Activated CD8-positive, alpha-beta T cell treated with anti-CD3 and anti-CD28 coated beads for 36 hours (primary cell): ENCODE data around the gene NDC1. TPM values are rescaled to one million over a fixed set of nuclear protein-coding genes. Genes with fewer than 3 reads are reported as not detected.

ENCODE experiments used
- ATAC-seq: fragments of 200-7000 bp; cut with Tn5 transposase; one replicate; pipeline ENCODE4 v1.10.0; 2021; ENCODE audit warnings: mild to moderate bottlenecking, moderate library complexity
- CTCF ChIA-PET: fragments of 350-600 bp; sonication (Branson Sonifier 250); formaldehyde crosslinking; loops from one replicate; lab custom pipeline; 2021; ENCODE audit warnings: antibody characterized with exemption; lab: Charles Lee
- POLR2A ChIA-PET: fragments of 350-600 bp; sonication (Branson Sonifier 250); formaldehyde crosslinking; loops from one replicate; lab custom pipeline; 2021; ENCODE audit warnings: antibody characterized with exemption; lab: Charles Lee
- DNase-seq: peaks from one replicate; pipeline ENCODE4 v3.0.0-alpha.2; 2020
- H3K27ac Mint-ChIP-seq: one replicate; pipeline ENCODE4 v1.8.0; 2021; ENCODE audit warnings: mild to moderate bottlenecking, mixed read lengths
- H3K27me3 Mint-ChIP-seq: one replicate; pipeline ENCODE4 v1.8.0; 2021; ENCODE audit warnings: mixed read lengths
- H3K36me3 Mint-ChIP-seq: one replicate; pipeline ENCODE4 v1.8.0; 2021; ENCODE audit warnings: low read depth, mixed read lengths
- H3K4me1 Mint-ChIP-seq: one replicate; pipeline ENCODE4 v1.8.0; 2021; ENCODE audit warnings: low read depth, mixed read lengths
- H3K4me3 Mint-ChIP-seq: one replicate; pipeline ENCODE4 v1.8.0; 2021; ENCODE audit warnings: mild to moderate bottlenecking, moderate library complexity, mixed read lengths
- H3K9me3 Mint-ChIP-seq: one replicate; pipeline ENCODE4 v1.8.0; 2021; ENCODE audit warnings: mixed read lengths
- CTCF ChIP-seq: fragments of 200-600 bp; IDR thresholded peaks from one replicate; pipeline ENCODE4 v1.8.0; 2022; ENCODE audit warnings: antibody characterized with exemption, mild to moderate bottlenecking
- intact Hi-C: fragments of 100-400 bp; cut with micrococcal nuclease; formaldehyde crosslinking; loops from one replicate; pipeline ENCODE4 v1.10.0; 2022
- total RNA-seq, 2 experiments: library from RNA; stranded (reverse); gene quantifications; one replicate each; pipeline ENCODE4 v1.2.3, GENCODE V29; 2021

NDC1 gene
- total RNA-seq, 2 experiments from 2014 or later: 39.6 to 43.9 TPM

DNA sequence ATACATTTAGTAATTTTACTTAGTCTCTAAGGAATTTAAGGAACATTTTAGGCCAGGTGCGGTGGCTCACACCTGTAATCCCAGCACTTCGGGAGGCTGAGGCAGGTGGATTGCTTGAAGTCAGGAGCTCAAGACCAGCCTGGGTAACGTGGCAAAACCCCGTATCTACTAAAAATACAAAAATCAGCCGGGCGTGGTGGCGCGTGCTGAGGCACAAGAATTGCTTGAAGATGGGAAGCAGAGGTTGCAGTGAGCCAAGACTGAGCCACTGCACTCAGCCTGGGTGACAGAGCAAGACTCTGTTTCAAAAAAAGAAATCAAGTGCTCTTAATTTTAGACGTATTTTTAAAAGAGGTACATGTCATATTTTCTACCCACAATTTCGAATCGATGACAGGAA lies 3.3 kb downstream of the NDC1 start:
- CTCF ChIA-PET: interaction anchor here (1.2 to 1.7 kb wide), 4 partner anchors 8 to 125 kb away, joined by 3 to 8 read pairs (median 4); no protein-coding TSS in a partner anchor
- peaks cover 38% of the 10 kb centered on the region for H3K36me3 Mint-ChIP-seq
- peaks cover 26% of the 10 kb centered on the region for H3K4me1 Mint-ChIP-seq
- DNase-seq: no peak
- H3K9me3 Mint-ChIP-seq: no peaks in the 10 kb centered on the region
- H3K4me3 Mint-ChIP-seq: no peak overlapping the region
- no peak for ATAC-seq
- POLR2A ChIA-PET: no interaction called here
- H3K27me3 Mint-ChIP-seq: no peaks in the 10 kb centered on the region
- TF ChIP-seq CTCF: no peak
- no peak overlapping the region for H3K27ac Mint-ChIP-seq
- intact Hi-C loops: loop anchor here (5.0 kb wide), 1 partner anchor 218 kb away; the partner anchor contains the start of genes TCEANC2 and TMEM59

DNA sequence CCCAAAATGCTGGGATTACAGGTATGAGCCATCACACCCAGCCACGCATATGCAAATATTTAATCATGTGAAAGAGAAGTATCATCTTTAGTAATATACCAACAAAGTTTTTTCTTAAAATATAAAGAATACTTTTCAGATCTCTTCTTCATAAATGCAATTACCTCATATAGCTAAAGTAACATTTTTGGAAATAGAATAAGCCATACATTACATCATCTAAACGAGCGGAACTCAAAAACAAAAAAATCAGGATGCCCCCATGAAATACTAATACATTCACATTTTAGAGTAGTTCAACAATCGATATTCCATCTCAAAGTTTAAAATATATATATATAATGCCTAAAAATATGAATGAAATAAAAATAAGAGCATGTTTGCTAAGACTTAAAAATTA lies 4.7 kb downstream of the NDC1 start:
- CTCF ChIA-PET: interaction anchor here (1.0 kb wide), 1 partner anchor 22 kb away, joined by 4 read pairs; no protein-coding TSS in a partner anchor
- Mint-ChIP-seq H3K9me3 (no peaks in the 10 kb centered on the region), H3K4me3 (no peak overlapping the region), H3K27me3 (no peaks in the 10 kb centered on the region), H3K4me1 (peaks cover 22% of the 10 kb centered on the region), H3K36me3 (peaks cover 46% of the 10 kb centered on the region), H3K27ac (no peak overlapping the region)
- POLR2A ChIA-PET: no interaction called here
- no peak for TF ChIP-seq CTCF
- DNase-seq (no peak), ATAC-seq (no peak)
- intact Hi-C loops: no loop called here

- no peak overlapping the region for H3K27ac Mint-ChIP-seq
- H3K4me3 Mint-ChIP-seq: no peak overlapping the region
- intact Hi-C loops: no loop called here
- ATAC-seq (no peak), DNase-seq (no peak)
- H3K4me1 Mint-ChIP-seq: no peaks in the 10 kb centered on the region
- CTCF ChIA-PET: interaction anchor here (0.8 to 1.2 kb wide), 3 partner anchors 9 to 34 kb away, joined by 3 to 4 read pairs (median 3); no protein-coding TSS in a partner anchor
- no peaks in the 10 kb centered on the region for H3K9me3 Mint-ChIP-seq
- TF ChIP-seq CTCF: peak; percentile 11
- H3K27me3 Mint-ChIP-seq: no peaks in the 10 kb centered on the region
- peaks cover 43% of the 10 kb centered on the region for H3K36me3 Mint-ChIP-seq
- POLR2A ChIA-PET: interaction anchor here (1.2 kb wide), 1 partner anchor 39 kb away, joined by 4 read pairs; no protein-coding TSS in a partner anchor
Measured at GRCh38 chr1:53826367-53826766, 11.7 kb downstream of the NDC1 start.

DNA sequence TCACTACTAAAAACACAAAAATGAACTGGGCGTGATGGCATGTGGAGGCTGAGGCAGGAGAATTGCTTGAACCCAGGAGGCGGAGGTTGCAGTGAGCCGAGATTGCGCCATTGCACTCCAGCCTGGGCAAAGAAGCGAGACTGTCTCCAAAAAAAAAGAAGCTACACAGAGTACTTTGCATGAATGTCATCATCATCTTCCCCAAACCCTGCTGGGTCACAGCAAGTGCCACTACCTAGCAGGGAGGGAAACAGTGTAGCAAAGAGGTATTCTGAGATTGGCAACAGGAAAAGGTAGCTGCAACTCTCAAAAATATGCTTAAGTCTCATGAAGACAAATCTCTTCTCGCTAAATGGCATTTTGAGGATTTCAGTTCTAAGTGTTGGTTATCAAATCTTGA lies 12.8 kb downstream of the NDC1 start:
- Mint-ChIP-seq H3K4me1 (no peaks in the 10 kb centered on the region), H3K9me3 (no peaks in the 10 kb centered on the region), H3K27ac (no peak overlapping the region), H3K27me3 (no peaks in the 10 kb centered on the region), H3K4me3 (no peak overlapping the region), H3K36me3 (peaks cover 41% of the 10 kb centered on the region)
- ChIA-PET POLR2A (interaction anchor here (1.2 to 2.0 kb wide), 2 partner anchors 11 to 38 kb away, joined by 4 to 8 read pairs; no protein-coding TSS in a partner anchor), CTCF (no interaction called here)
- no peak for TF ChIP-seq CTCF
- DNase-seq (no peak), ATAC-seq (no peak)
- intact Hi-C loops: no loop called here

- no peaks in the 10 kb centered on the region for H3K4me1 Mint-ChIP-seq
- H3K27ac Mint-ChIP-seq: no peak overlapping the region
- peaks cover 39% of the 10 kb centered on the region for H3K36me3 Mint-ChIP-seq
- intact Hi-C loops: no loop called here
- ChIA-PET CTCF (interaction anchor here (0.7 to 1.4 kb wide), 2 partner anchors 12 to 37 kb away, joined by 3 read pairs; no protein-coding TSS in a partner anchor), POLR2A (interaction anchor here (1.1 kb wide), 1 partner anchor 12 kb away, joined by 3 read pairs; no protein-coding TSS in a partner anchor)
- no peak for ATAC-seq
- no peaks in the 10 kb centered on the region for H3K9me3 Mint-ChIP-seq
- H3K4me3 Mint-ChIP-seq: no peak overlapping the region
- no peak for TF ChIP-seq CTCF
- DNase-seq: no peak
- H3K27me3 Mint-ChIP-seq: no peaks in the 10 kb centered on the region
Measured at GRCh38 chr1:53822931-53823330, 15.2 kb downstream of the NDC1 start.
